Osteoblast (primary cell): ENCODE results near the gene MAGI1. TPM values are rescaled to one million over a fixed set of nuclear protein-coding genes. Genes with fewer than 3 reads are reported as not detected.

ENCODE experiments used
- DNase-seq: peaks from one replicate; pipeline ENCODE4 v3.0.0; 2011; ENCODE audit warnings: low spot score, mixed read lengths; ENCODE audit not compliant: insufficient read length; ENCODE audit errors: missing footprints
- H2AFZ ChIP-seq: 2 replicates; pipeline ENCODE4 v1.6.0; 2011; ENCODE audit warnings: mild to moderate bottlenecking, low read length
- H3K27ac ChIP-seq: 2 replicates; pipeline ENCODE4 v1.5.1; 2011; ENCODE audit warnings: mild to moderate bottlenecking, low read depth, low read length, moderate library complexity
- H3K27me3 ChIP-seq: 2 replicates; pipeline ENCODE4 v1.6.0; 2012; ENCODE audit warnings: mild to moderate bottlenecking, control low read depth, inconsistent platforms, low read length, moderate library complexity; ENCODE audit not compliant: insufficient read depth
- H3K36me3 ChIP-seq: 2 replicates; pipeline ENCODE4 v1.5.1; 2011; ENCODE audit warnings: mild to moderate bottlenecking, low read length, control low read depth, moderate library complexity; ENCODE audit not compliant: insufficient read depth
- H3K4me1 ChIP-seq: 2 replicates; pipeline ENCODE4 v1.5.1; 2011; ENCODE audit warnings: mild to moderate bottlenecking, low read length, control low read depth, moderate library complexity; ENCODE audit not compliant: insufficient read depth
- H3K4me2 ChIP-seq: 2 replicates; pipeline ENCODE4 v1.6.0; 2011; ENCODE audit warnings: mild to moderate bottlenecking, low read length; ENCODE audit not compliant: insufficient read depth
- H3K4me3 ChIP-seq: fragments of 200-600 bp; sonication (generic); 3 replicates; pipeline ENCODE4 v1.5.1; 2012; ENCODE audit warnings: mild to moderate bottlenecking, low read length, inconsistent platforms; ENCODE audit not compliant: insufficient read depth
- H3K79me2 ChIP-seq: 2 replicates; pipeline ENCODE4 v1.6.0; 2012; ENCODE audit warnings: mild to moderate bottlenecking, low read length, control low read depth, inconsistent platforms; ENCODE audit not compliant: insufficient read depth
- H3K9me3 ChIP-seq: 2 replicates; pipeline ENCODE4 v1.5.1; 2011; ENCODE audit warnings: low read depth, low read length, control low read depth
- H4K20me1 ChIP-seq: 2 replicates; pipeline ENCODE4 v1.6.0; 2012; ENCODE audit warnings: mild to moderate bottlenecking, low read length, control low read depth; ENCODE audit not compliant: insufficient read depth
- CTCF ChIP-seq: IDR thresholded peaks from 2 replicates; pipeline ENCODE4 v1.5.1; 2011; ENCODE audit warnings: mild to moderate bottlenecking, low read depth, low read length, moderate library complexity; ENCODE audit errors: extremely low read depth
- total RNA-seq: library from RNA; depleted of rRNA; stranded (reverse); fragments of >200 nt; gene quantifications from 2 replicates; pipeline ENCODE4 v1.2.3, GENCODE V29; 2012

Gene MAGI1
- total RNA-seq, 1 donor, result 66.6 TPM

- H3K9me3 ChIP-seq, result no peaks in the 10 kb centered on the region
- no peaks in the 10 kb centered on the region for H3K36me3 ChIP-seq
- no peak overlapping the region for H3K4me3 ChIP-seq
- H2AFZ ChIP-seq, result no peak overlapping the region
- H3K4me1 ChIP-seq, result no peaks in the 10 kb centered on the region
- H4K20me1 ChIP-seq, result peaks cover 25% of the 10 kb centered on the region
- DNase-seq, result no peak
- no peak for TF ChIP-seq CTCF
- H3K27me3 ChIP-seq, result no peaks in the 10 kb centered on the region
- no peak overlapping the region for H3K4me2 ChIP-seq
- H3K79me2 ChIP-seq, result no peaks in the 10 kb centered on the region
- H3K27ac ChIP-seq, result no peak overlapping the region
These were observed 415.4 kb downstream of the MAGI1 start for GRCh38 chr3:65623362-65623761.

- Histone ChIP-seq H3K27ac (no peak overlapping the region), H3K9me3 (no peaks in the 10 kb centered on the region), H3K36me3 (no peaks in the 10 kb centered on the region)
These were observed 418.8 kb downstream of the MAGI1 start for GRCh38 chr3:65619888-65620287.

GRCh38 chr3:65619451-65619881, 419.3 kb downstream of the MAGI1 start:
- H3K4me1 ChIP-seq, result no peaks in the 10 kb centered on the region
- no peak overlapping the region for H3K4me2 ChIP-seq
- H2AFZ ChIP-seq, result no peak overlapping the region
- no peaks in the 10 kb centered on the region for H3K9me3 ChIP-seq
- no peaks in the 10 kb centered on the region for H3K36me3 ChIP-seq
- H4K20me1 ChIP-seq, result peaks cover 43% of the 10 kb centered on the region
- H3K79me2 ChIP-seq, result peaks cover 13% of the 10 kb centered on the region
- TF ChIP-seq CTCF, result no peak
- DNase-seq, result no peak
- H3K27ac ChIP-seq, result no peak overlapping the region
- no peaks in the 10 kb centered on the region for H3K27me3 ChIP-seq
- H3K4me3 ChIP-seq, result no peak overlapping the region

More at GRCh38 chr3:65619888-65620287, 418.8 kb downstream of the MAGI1 start:
- no peak for TF ChIP-seq CTCF
- Histone ChIP-seq H3K4me1 (no peaks in the 10 kb centered on the region), H3K4me2 (no peak overlapping the region), H4K20me1 (peaks cover 41% of the 10 kb centered on the region), H2AFZ (no peak overlapping the region), H3K27me3 (no peaks in the 10 kb centered on the region), H3K4me3 (no peak overlapping the region), H3K79me2 (peaks cover 13% of the 10 kb centered on the region)
- no peak for DNase-seq

- no peak overlapping the region for H3K4me2 ChIP-seq
- H3K4me1 ChIP-seq, result no peaks in the 10 kb centered on the region
- H3K4me3 ChIP-seq, result no peak overlapping the region
- H4K20me1 ChIP-seq, result peaks cover 49% of the 10 kb centered on the region
- no peak for DNase-seq
- H3K9me3 ChIP-seq, result no peaks in the 10 kb centered on the region
- no peak overlapping the region for H2AFZ ChIP-seq
- TF ChIP-seq CTCF, result no peak
- peaks cover 18% of the 10 kb centered on the region for H3K79me2 ChIP-seq
- H3K36me3 ChIP-seq, result no peaks in the 10 kb centered on the region
- H3K27me3 ChIP-seq, result no peaks in the 10 kb centered on the region
- H3K27ac ChIP-seq, result no peak overlapping the region
These were observed 420.1 kb downstream of the MAGI1 start for GRCh38 chr3:65618599-65618998.
